Measurements from ENCODE around the gene SYP.

DNA sequence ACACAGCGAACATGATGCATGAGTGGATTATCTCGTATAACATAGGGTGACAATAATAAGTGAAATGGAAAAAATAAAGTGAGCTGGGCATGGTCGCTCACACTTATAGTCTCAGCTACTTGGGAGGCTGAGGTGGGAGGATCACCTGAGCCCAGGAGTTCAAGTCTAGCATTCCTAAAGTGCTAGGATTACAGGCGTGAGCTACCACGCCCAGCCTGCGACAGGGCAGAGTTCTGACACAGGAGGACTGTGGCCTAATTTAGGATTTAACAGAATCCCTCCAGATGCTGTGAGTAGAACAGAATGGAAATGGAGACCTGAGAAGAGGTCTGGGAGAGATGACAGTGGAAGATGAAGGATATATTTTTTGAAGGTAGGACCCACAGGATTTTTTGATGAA lies 10.4 kb downstream of the SYP start:
- TF ChIP-seq, protein P1, sequence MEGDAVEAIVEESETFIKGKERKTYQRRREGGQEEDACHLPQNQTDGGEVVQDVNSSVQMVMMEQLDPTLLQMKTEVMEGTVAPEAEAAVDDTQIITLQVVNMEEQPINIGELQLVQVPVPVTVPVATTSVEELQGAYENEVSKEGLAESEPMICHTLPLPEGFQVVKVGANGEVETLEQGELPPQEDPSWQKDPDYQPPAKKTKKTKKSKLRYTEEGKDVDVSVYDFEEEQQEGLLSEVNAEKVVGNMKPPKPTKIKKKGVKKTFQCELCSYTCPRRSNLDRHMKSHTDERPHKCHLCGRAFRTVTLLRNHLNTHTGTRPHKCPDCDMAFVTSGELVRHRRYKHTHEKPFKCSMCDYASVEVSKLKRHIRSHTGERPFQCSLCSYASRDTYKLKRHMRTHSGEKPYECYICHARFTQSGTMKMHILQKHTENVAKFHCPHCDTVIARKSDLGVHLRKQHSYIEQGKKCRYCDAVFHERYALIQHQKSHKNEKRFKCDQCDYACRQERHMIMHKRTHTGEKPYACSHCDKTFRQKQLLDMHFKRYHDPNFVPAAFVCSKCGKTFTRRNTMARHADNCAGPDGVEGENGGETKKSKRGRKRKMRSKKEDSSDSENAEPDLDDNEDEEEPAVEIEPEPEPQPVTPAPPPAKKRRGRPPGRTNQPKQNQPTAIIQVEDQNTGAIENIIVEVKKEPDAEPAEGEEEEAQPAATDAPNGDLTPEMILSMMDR (conservative IDR thresholded peaks at IDR 0.05), result no peak
- no peak for TF ChIP-seq EZH2 (IDR thresholded peaks at IDR 0.05; ENCODE audit: low read depth)
